ENCODE results near the gene PSMC3. TPM values are rescaled to one million over a fixed set of nuclear protein-coding genes. Genes with fewer than 3 reads are reported as not detected.
A peak's percentile ranks its signal among the peaks of the same experiment; 100 is the strongest.
"Not testable (repeated sequence)": the region's sequence is repeated elsewhere in the genome, so short reads cannot be mapped to it uniquely, and the experiment has no call there.

Gene PSMC3
- total RNA-seq, 2 experiments from 2014 or later: 147 to 167 TPM

- H3K9me3 Mint-ChIP-seq (ENCODE audit: low read depth); H3K36me3 Mint-ChIP-seq (ENCODE audit: low read depth); H3K27me3 Mint-ChIP-seq; POLR2A ChIA-PET; H3K4me1 Mint-ChIP-seq; H3K27ac Mint-ChIP-seq; H3K4me3 Mint-ChIP-seq: not testable (repeated sequence)
- DNase-seq (peak; percentile 81), ATAC-seq (peak; percentile 97)
- intact Hi-C loops (cut with DNase I, micrococcal nuclease): loop anchor here (1.0 kb wide), 2 partner anchors 80 to 277 kb away; no protein-coding TSS in a partner anchor
- CTCF ChIA-PET: interaction anchor here (0.5 to 1.6 kb wide), 11 partner anchors 11 to 782 kb away, joined by 3 to 5 read pairs (median 3); partner anchors contain the start of genes KBTBD4, NDUFS3 and PTPMT1
Measured at GRCh38 chr11:47454258-47454671, 28.0 kb upstream of the PSMC3 start.

GRCh38 chr11:47453365-47453764 is 27.1 kb upstream of the PSMC3 start:
- intact Hi-C loops (cut with DNase I, micrococcal nuclease): no loop called here
- ATAC-seq: no peak
- no peaks in the 10 kb centered on the region for H3K27me3 Mint-ChIP-seq

GRCh38 chr11:47451990-47452389 is 25.8 kb upstream of the PSMC3 start:
- intact Hi-C loops (cut with DNase I, micrococcal nuclease): no loop called here
- Mint-ChIP-seq H3K4me1 (no peaks in the 10 kb centered on the region), H3K36me3 (ENCODE audit: low read depth) (no peaks in the 10 kb centered on the region), H3K27ac (no peak overlapping the region), H3K4me3 (no peak overlapping the region), H3K27me3 (no peaks in the 10 kb centered on the region), H3K9me3 (ENCODE audit: low read depth) (no peaks in the 10 kb centered on the region)
- ChIA-PET CTCF (interaction anchor here (0.7 to 1.6 kb wide), 3 partner anchors 20 to 177 kb away, joined by 3 to 4 read pairs (median 3); no protein-coding TSS in a partner anchor), POLR2A (no interaction called here)
- ATAC-seq (no peak), DNase-seq (no peak)

More at GRCh38 chr11:47453365-47453764, 27.1 kb upstream of the PSMC3 start:
- DNase-seq: no peak
- CTCF ChIA-PET: interaction anchor here (0.7 to 1.6 kb wide), 11 partner anchors 9 to 316 kb away, joined by 3 to 5 read pairs (median 4); partner anchors contain the start of genes KBTBD4, NDUFS3 and PTPMT1
- no peak overlapping the region for H3K4me3 Mint-ChIP-seq
- POLR2A ChIA-PET: interaction anchor here (0.6 kb wide), 1 partner anchor 20 kb away, joined by 5 read pairs; no protein-coding TSS in a partner anchor
- no peaks in the 10 kb centered on the region for H3K36me3 Mint-ChIP-seq (ENCODE audit: low read depth)
- no peaks in the 10 kb centered on the region for H3K4me1 Mint-ChIP-seq
- no peaks in the 10 kb centered on the region for H3K9me3 Mint-ChIP-seq (ENCODE audit: low read depth)
- no peak overlapping the region for H3K27ac Mint-ChIP-seq

GRCh38 chr11:47451436-47451835 is 25.2 kb upstream of the PSMC3 start:
- H3K27me3 Mint-ChIP-seq: no peaks in the 10 kb centered on the region
- no peaks in the 10 kb centered on the region for H3K36me3 Mint-ChIP-seq (ENCODE audit: low read depth)
- H3K27ac Mint-ChIP-seq: no peak overlapping the region
- ATAC-seq (no peak), DNase-seq (no peak)
- POLR2A ChIA-PET: no interaction called here
- intact Hi-C loops (cut with DNase I, micrococcal nuclease): no loop called here
- H3K4me1 Mint-ChIP-seq: no peaks in the 10 kb centered on the region
- no peak overlapping the region for H3K4me3 Mint-ChIP-seq
- no peaks in the 10 kb centered on the region for H3K9me3 Mint-ChIP-seq (ENCODE audit: low read depth)
- CTCF ChIA-PET: interaction anchor here (0.7 to 0.8 kb wide), 2 partner anchors 21 to 176 kb away, joined by 3 read pairs; no protein-coding TSS in a partner anchor

GRCh38 chr11:47449541-47449940 is 23.3 kb upstream of the PSMC3 start:
- Mint-ChIP-seq H3K4me1 (no peaks in the 10 kb centered on the region), H3K4me3 (no peak overlapping the region), H3K27ac (no peak overlapping the region), H3K9me3 (ENCODE audit: low read depth) (no peaks in the 10 kb centered on the region), H3K36me3 (ENCODE audit: low read depth) (no peaks in the 10 kb centered on the region), H3K27me3 (no peaks in the 10 kb centered on the region)
- ChIA-PET CTCF (interaction anchor here (0.7 kb wide), 1 partner anchor 18 kb away, joined by 3 read pairs; no protein-coding TSS in a partner anchor), POLR2A (interaction anchor here (0.6 kb wide), 1 partner anchor 709 kb away, joined by 3 read pairs; no protein-coding TSS in a partner anchor)
- DNase-seq: no peak
- intact Hi-C loops (cut with DNase I, micrococcal nuclease): no loop called here
- no peak for ATAC-seq

GRCh38 chr11:47448566-47449427 is 22.6 kb upstream of the PSMC3 start, which contains the start of gene RAPSN:
Gene RAPSN, minus strand, starts transcription at chr11:47449136. Its CDS starts 172 bp downstream, at chr11:47448964.
- ChIA-PET CTCF (interaction anchor here (0.7 to 1.4 kb wide), 2 partner anchors 17 to 75 kb away, joined by 3 read pairs; no protein-coding TSS in a partner anchor), POLR2A (interaction anchor here (0.6 kb wide), 1 partner anchor 708 kb away, joined by 3 read pairs; no protein-coding TSS in a partner anchor)
- no peaks in the 10 kb centered on the region for H3K27me3 Mint-ChIP-seq
- H3K4me3 Mint-ChIP-seq: no peak within 1 kb of the TSS
- H3K4me1 Mint-ChIP-seq: no peaks in the 10 kb centered on the region
- H3K27ac Mint-ChIP-seq: no peak within 1 kb of the TSS
- H3K9me3 Mint-ChIP-seq (ENCODE audit: low read depth): no peaks in the 10 kb centered on the region
- intact Hi-C loops (cut with DNase I, micrococcal nuclease): no loop called here
- no peak for DNase-seq
- no peaks in the 10 kb centered on the region for H3K36me3 Mint-ChIP-seq (ENCODE audit: low read depth)
- ATAC-seq: no peak

- H3K27ac Mint-ChIP-seq: no peak overlapping the region
- CTCF ChIA-PET: interaction anchor here (1.4 kb wide), 1 partner anchor 74 kb away, joined by 3 read pairs; no protein-coding TSS in a partner anchor
Measured at GRCh38 chr11:47447906-47448305, 21.7 kb upstream of the PSMC3 start.

GRCh38 chr11:47446833-47447232 is 20.6 kb upstream of the PSMC3 start:
- CTCF ChIA-PET: no interaction called here
- no peak for ATAC-seq
- POLR2A ChIA-PET: no interaction called here
- Mint-ChIP-seq H3K4me1 (no peaks in the 10 kb centered on the region), H3K4me3 (no peak overlapping the region), H3K9me3 (ENCODE audit: low read depth) (no peaks in the 10 kb centered on the region), H3K27me3 (no peaks in the 10 kb centered on the region), H3K27ac (no peak overlapping the region), H3K36me3 (ENCODE audit: low read depth) (no peaks in the 10 kb centered on the region)
- intact Hi-C loops (cut with DNase I, micrococcal nuclease): no loop called here
- no peak for DNase-seq

More at GRCh38 chr11:47447906-47448305, 21.7 kb upstream of the PSMC3 start:
- H3K27me3 Mint-ChIP-seq: no peaks in the 10 kb centered on the region
- POLR2A ChIA-PET: interaction anchor here (0.6 kb wide), 1 partner anchor 64 kb away, joined by 11 read pairs; no protein-coding TSS in a partner anchor
- no peak for ATAC-seq
- H3K4me3 Mint-ChIP-seq: no peak overlapping the region
- no peaks in the 10 kb centered on the region for H3K9me3 Mint-ChIP-seq (ENCODE audit: low read depth)
- no peaks in the 10 kb centered on the region for H3K4me1 Mint-ChIP-seq
- H3K36me3 Mint-ChIP-seq (ENCODE audit: low read depth): no peaks in the 10 kb centered on the region
- intact Hi-C loops (cut with DNase I, micrococcal nuclease): no loop called here
- DNase-seq: no peak

GRCh38 chr11:47445840-47446239 is 19.6 kb upstream of the PSMC3 start:
- no peak overlapping the region for H3K27ac Mint-ChIP-seq
- CTCF ChIA-PET: interaction anchor here (0.6 to 1.0 kb wide), 4 partner anchors 32 to 449 kb away, joined by 3 read pairs; no protein-coding TSS in a partner anchor

GRCh38 chr11:47443817-47444216 is 17.6 kb upstream of the PSMC3 start:
- no peaks in the 10 kb centered on the region for H3K9me3 Mint-ChIP-seq (ENCODE audit: low read depth)
- ATAC-seq: no peak
- H3K27me3 Mint-ChIP-seq: no peaks in the 10 kb centered on the region
- H3K36me3 Mint-ChIP-seq (ENCODE audit: low read depth): no peaks in the 10 kb centered on the region
- POLR2A ChIA-PET: no interaction called here
- DNase-seq: no peak
- H3K27ac Mint-ChIP-seq: no peak overlapping the region
- H3K4me1 Mint-ChIP-seq: no peaks in the 10 kb centered on the region
- CTCF ChIA-PET: interaction anchor here (0.8 to 1.0 kb wide), 2 partner anchors 9 to 409 kb away, joined by 3 to 4 read pairs; no protein-coding TSS in a partner anchor
- H3K4me3 Mint-ChIP-seq: no peak overlapping the region
- intact Hi-C loops (cut with DNase I, micrococcal nuclease): no loop called here

More at GRCh38 chr11:47445840-47446239, 19.6 kb upstream of the PSMC3 start:
- Mint-ChIP-seq H3K9me3 (ENCODE audit: low read depth) (no peaks in the 10 kb centered on the region), H3K4me3 (no peak overlapping the region), H3K4me1 (no peaks in the 10 kb centered on the region), H3K27me3 (no peaks in the 10 kb centered on the region), H3K36me3 (ENCODE audit: low read depth) (no peaks in the 10 kb centered on the region)
- intact Hi-C loops (cut with DNase I, micrococcal nuclease): no loop called here
- no peak for DNase-seq
- no peak for ATAC-seq
- POLR2A ChIA-PET: no interaction called here

GRCh38 chr11:47443028-47443700 is 16.9 kb upstream of the PSMC3 start:
- no peaks in the 10 kb centered on the region for H3K9me3 Mint-ChIP-seq (ENCODE audit: low read depth)
- H3K4me3 Mint-ChIP-seq: no peak overlapping the region

More at GRCh38 chr11:47443028-47443700, 16.9 kb upstream of the PSMC3 start:
- Mint-ChIP-seq H3K27ac (no peak overlapping the region), H3K27me3 (no peaks in the 10 kb centered on the region), H3K4me1 (no peaks in the 10 kb centered on the region), H3K36me3 (ENCODE audit: low read depth) (no peaks in the 10 kb centered on the region)
- ATAC-seq (peak; percentile 53), DNase-seq (no peak)
- POLR2A ChIA-PET: no interaction called here
- CTCF ChIA-PET: interaction anchor here (0.6 to 1.1 kb wide), 5 partner anchors 11 to 948 kb away, joined by 3 to 5 read pairs (median 4); no protein-coding TSS in a partner anchor
- intact Hi-C loops (cut with DNase I, micrococcal nuclease): no loop called here

All from activated CD4-positive, alpha-beta T cell treated with anti-CD3 and anti-CD28 coated beads for 36 hours (primary cell).